MM.1S (cell line): Measurements from ENCODE around the gene TXNDC17.

Source experiments
- EZH2 ChIP-seq: fragments of 300-600 bp; sonication (generic); optimal IDR thresholded peaks from 2 replicates; pipeline ENCODE3; 2017; ENCODE audit warnings: low read depth, mild to moderate bottlenecking, antibody characterized with exemption, low read length, mixed read lengths
- EZH2phosphoT487 ChIP-seq: fragments of 300-600 bp; sonication (generic); IDR thresholded peaks from 2 replicates; pipeline ENCODE4 v1.6.1; 2018; ENCODE audit warnings: antibody characterized with exemption, low read length
- TF ChIP-seq, protein P1 (sequence below): fragments of 300-600 bp; sonication (generic); IDR thresholded peaks from 2 replicates; pipeline ENCODE4 v1.5.1; 2016; ENCODE audit warnings: antibody characterized with exemption, low read length, mixed read lengths

DNA sequence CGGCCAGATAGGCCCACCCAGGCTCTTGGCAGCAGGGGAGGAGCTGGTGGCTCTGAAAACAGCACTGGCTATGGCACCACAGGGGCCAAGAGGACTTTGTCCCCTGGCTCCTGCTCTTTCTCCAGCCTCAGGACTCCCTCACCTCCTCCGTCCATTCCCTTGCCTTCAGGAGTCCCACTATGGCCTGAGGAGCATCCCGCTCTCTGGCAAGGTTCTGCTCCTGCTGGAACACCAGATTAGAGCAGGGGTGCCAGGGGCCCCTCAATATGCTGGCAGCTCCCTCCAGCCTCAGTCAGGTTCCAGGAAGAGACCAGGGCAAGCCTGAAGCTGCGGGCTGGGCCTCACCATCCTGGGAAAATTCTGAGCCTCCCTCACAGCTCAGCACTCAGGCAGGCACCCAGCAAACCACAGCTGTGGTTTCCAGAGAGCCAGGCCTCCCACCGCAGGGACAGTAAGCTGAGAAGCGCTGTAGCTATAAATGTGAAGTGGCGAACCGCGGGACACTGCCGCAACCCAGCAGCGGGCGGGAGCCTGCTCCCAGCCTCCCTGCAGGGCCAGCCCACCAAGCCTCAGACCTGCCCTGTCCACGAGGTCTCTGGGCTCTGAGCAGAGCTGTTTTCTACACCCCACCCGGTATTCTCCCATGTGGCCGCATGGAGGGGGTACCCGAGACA, 36.4 kb downstream of the TXNDC17 start:
- TF ChIP-seq, protein P1, sequence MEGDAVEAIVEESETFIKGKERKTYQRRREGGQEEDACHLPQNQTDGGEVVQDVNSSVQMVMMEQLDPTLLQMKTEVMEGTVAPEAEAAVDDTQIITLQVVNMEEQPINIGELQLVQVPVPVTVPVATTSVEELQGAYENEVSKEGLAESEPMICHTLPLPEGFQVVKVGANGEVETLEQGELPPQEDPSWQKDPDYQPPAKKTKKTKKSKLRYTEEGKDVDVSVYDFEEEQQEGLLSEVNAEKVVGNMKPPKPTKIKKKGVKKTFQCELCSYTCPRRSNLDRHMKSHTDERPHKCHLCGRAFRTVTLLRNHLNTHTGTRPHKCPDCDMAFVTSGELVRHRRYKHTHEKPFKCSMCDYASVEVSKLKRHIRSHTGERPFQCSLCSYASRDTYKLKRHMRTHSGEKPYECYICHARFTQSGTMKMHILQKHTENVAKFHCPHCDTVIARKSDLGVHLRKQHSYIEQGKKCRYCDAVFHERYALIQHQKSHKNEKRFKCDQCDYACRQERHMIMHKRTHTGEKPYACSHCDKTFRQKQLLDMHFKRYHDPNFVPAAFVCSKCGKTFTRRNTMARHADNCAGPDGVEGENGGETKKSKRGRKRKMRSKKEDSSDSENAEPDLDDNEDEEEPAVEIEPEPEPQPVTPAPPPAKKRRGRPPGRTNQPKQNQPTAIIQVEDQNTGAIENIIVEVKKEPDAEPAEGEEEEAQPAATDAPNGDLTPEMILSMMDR: no peak
- TF ChIP-seq EZH2 (no peak), EZH2phosphoT487 (no peak)
